ENCODE data around the gene NLN. TPM values are rescaled to one million over a fixed set of nuclear protein-coding genes. Genes with fewer than 3 reads are reported as not detected.

Gene NLN
- total and polyA plus RNA-seq, 2 of the 13 experiments (the other 11 are each of a cell fraction or from before 2014, with no cell fraction given) = 11.9 to 36.7 TPM

DNA sequence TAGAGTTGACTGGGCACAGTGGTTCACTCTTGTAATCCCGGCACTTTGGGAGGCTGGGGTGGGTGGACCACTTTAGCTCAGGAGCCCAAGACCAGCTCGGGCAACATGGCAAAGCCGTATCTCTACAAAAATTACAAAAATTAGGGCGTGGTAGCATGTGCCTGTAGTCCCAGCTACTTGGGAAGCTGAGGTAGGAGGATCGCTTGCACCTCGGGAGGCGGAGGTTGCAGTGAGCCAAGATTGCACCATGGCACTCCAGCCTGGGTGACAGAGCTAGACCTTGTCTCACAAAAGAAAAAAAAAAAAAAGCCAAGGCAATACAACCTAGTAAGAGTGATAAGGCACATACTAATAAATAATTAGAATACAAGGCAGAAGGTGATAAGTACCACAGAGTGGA, 15.8 kb downstream of the NLN start (continued):
- TF ChIP-seq, protein P1, sequence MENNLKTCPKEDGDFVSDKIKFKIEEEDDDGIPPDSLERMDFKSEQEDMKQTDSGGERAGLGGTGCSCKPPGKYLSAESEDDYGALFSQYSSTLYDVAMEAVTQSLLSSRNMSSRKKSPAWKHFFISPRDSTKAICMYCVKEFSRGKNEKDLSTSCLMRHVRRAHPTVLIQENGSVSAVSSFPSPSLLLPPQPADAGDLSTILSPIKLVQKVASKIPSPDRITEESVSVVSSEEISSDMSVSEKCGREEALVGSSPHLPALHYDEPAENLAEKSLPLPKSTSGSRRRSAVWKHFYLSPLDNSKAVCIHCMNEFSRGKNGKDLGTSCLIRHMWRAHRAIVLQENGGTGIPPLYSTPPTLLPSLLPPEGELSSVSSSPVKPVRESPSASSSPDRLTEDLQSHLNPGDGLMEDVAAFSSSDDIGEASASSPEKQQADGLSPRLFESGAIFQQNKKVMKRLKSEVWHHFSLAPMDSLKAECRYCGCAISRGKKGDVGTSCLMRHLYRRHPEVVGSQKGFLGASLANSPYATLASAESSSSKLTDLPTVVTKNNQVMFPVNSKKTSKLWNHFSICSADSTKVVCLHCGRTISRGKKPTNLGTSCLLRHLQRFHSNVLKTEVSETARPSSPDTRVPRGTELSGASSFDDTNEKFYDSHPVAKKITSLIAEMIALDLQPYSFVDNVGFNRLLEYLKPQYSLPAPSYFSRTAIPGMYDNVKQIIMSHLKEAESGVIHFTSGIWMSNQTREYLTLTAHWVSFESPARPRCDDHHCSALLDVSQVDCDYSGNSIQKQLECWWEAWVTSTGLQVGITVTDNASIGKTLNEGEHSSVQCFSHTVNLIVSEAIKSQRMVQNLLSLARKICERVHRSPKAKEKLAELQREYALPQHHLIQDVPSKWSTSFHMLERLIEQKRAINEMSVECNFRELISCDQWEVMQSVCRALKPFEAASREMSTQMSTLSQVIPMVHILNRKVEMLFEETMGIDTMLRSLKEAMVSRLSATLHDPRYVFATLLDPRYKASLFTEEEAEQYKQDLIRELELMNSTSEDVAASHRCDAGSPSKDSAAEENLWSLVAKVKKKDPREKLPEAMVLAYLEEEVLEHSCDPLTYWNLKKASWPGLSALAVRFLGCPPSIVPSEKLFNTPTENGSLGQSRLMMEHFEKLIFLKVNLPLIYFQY (CRISPR knock-in tag; IDR thresholded peaks at IDR 0.05; ENCODE audit: borderline replicate concordance) = no peak
- no peak for TF ChIP-seq ZNF557 (CRISPR knock-in tag; IDR thresholded peaks at IDR 0.05)
- TF ChIP-seq FOSL1 (CRISPR knock-in tag; IDR thresholded peaks at IDR 0.05; ENCODE audit: borderline replicate concordance) = no peak
- no peak for TF ChIP-seq ZNF749 (CRISPR knock-in tag; IDR thresholded peaks at IDR 0.05; ENCODE audit: borderline replicate concordance)
- TF ChIP-seq PRPF4 (IDR thresholded peaks at IDR 0.05; ENCODE audit: low read depth, low read length, poor library complexity, severe bottlenecking) = no peak
- no peak for TF ChIP-seq BCL6 (CRISPR knock-in tag; IDR thresholded peaks at IDR 0.05)
- no peak for TF ChIP-seq HES4 (CRISPR knock-in tag; IDR thresholded peaks at IDR 0.05; ENCODE audit: borderline replicate concordance)
- TF ChIP-seq CHD2 (IDR thresholded peaks at IDR 0.05; ENCODE audit: low read depth, low read length) = no peak
- TF ChIP-seq, protein P2, sequence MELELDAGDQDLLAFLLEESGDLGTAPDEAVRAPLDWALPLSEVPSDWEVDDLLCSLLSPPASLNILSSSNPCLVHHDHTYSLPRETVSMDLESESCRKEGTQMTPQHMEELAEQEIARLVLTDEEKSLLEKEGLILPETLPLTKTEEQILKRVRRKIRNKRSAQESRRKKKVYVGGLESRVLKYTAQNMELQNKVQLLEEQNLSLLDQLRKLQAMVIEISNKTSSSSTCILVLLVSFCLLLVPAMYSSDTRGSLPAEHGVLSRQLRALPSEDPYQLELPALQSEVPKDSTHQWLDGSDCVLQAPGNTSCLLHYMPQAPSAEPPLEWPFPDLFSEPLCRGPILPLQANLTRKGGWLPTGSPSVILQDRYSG (CRISPR knock-in tag; IDR thresholded peaks at IDR 0.05) = no peak
- TF ChIP-seq, protein P3, sequence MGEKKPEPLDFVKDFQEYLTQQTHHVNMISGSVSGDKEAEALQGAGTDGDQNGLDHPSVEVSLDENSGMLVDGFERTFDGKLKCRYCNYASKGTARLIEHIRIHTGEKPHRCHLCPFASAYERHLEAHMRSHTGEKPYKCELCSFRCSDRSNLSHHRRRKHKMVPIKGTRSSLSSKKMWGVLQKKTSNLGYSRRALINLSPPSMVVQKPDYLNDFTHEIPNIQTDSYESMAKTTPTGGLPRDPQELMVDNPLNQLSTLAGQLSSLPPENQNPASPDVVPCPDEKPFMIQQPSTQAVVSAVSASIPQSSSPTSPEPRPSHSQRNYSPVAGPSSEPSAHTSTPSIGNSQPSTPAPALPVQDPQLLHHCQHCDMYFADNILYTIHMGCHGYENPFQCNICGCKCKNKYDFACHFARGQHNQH (CRISPR knock-in tag; IDR thresholded peaks at IDR 0.05) = no peak
- TF ChIP-seq CHCHD3 (CRISPR knock-in tag; IDR thresholded peaks at IDR 0.05) = no peak
- TF ChIP-seq FOXK2 (IDR thresholded peaks at IDR 0.05) = no peak
- no peak for TF ChIP-seq SP2 (CRISPR knock-in tag; IDR thresholded peaks at IDR 0.05)

All from HepG2 (cell line).